Erythroblast (primary cell): ENCODE results near the gene PLD5.

Experiments
- GATA1 ChIP-seq: IDR thresholded peaks from 2 replicates; pipeline ENCODE4 v1.6.1; 2011; ENCODE audit warnings: low read depth, mild to moderate bottlenecking, control low read depth, low read length, moderate library complexity
- POLR2A ChIP-seq: IDR thresholded peaks from 2 replicates; pipeline ENCODE4 v1.6.1; 2011; ENCODE audit warnings: mild to moderate bottlenecking, low read length

DNA sequence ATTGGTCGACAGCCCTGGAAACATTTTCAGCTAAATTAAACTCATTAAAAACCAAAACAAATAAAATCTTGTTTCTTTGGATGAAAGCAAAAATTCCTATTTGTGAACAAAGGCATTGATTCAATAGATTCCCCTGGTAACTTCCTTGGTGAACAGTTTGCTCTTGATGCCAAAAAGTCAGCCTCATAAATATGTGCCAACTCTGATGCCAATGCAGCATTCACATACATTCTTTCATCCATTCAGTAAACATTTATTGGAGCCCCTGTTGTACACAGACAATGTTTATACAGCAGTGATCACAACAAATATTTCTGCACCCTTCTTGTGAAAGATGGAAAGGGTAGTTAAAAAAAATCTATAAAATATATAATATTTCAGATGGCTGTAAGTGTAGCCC, 107.8 kb downstream of the PLD5 start:
- TF ChIP-seq POLR2A (no peak), GATA1 (no peak)
